Measurements from ENCODE around the gene MAP3K13.
"Not testable (repeated sequence)": the region's sequence is repeated elsewhere in the genome, so short reads cannot be mapped to it uniquely, and the experiment has no call there.

Gene MAP3K13

DNA sequence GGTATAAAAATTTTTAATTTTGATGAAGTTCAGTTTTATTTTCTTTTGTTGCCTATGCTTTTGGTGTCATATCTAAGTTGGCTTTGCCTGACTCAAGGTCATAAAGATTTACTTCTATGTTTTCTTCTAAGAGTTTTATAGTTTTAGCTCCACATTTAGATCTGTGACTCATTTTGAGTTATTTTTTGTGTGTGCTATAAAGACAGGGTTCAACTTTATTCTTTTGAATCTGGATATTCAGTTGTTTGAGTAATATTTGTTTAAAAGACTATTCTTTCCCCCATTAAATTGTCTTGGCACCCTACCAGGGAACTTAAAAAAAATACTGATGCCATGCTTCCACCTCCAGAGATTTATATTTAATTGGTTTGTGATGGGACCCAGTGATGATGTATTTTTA is 4.0 kb downstream of the MAP3K13 start:
- TF ChIP-seq, protein P1, sequence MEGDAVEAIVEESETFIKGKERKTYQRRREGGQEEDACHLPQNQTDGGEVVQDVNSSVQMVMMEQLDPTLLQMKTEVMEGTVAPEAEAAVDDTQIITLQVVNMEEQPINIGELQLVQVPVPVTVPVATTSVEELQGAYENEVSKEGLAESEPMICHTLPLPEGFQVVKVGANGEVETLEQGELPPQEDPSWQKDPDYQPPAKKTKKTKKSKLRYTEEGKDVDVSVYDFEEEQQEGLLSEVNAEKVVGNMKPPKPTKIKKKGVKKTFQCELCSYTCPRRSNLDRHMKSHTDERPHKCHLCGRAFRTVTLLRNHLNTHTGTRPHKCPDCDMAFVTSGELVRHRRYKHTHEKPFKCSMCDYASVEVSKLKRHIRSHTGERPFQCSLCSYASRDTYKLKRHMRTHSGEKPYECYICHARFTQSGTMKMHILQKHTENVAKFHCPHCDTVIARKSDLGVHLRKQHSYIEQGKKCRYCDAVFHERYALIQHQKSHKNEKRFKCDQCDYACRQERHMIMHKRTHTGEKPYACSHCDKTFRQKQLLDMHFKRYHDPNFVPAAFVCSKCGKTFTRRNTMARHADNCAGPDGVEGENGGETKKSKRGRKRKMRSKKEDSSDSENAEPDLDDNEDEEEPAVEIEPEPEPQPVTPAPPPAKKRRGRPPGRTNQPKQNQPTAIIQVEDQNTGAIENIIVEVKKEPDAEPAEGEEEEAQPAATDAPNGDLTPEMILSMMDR (IDR thresholded peaks at IDR 0.05; ENCODE audit: low read depth, low read length) = no peak
- no peak overlapping the region for H3K4me3 ChIP-seq (replicated peaks in 1 of 2; ENCODE audit: low read depth in 2 of 2, low read length in 2 of 2)
- no peak for DNase-seq (ENCODE audit: low read depth in 2 of 2)

DNA sequence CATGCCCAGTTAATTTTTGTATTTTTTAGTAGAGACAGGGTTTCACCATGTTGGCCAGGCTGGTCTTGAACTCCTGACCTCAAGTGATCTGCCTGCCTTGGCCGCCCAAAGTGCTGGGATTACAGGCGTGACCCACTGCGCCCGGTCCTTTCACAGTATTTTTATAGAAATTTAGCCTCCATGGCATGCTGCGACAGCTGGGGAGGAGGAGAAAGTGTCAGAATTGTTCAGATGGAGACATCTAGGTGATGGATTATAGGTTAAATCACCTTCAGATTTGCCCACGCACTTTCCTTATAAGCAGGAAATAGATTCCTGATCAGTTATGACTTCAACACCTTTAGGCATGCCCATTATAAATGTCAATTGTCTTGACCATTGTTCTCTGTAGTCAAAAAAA is 7.4 kb downstream of the MAP3K13 start:
- DNase-seq (ENCODE audit: low read depth in 2 of 2); H3K4me3 ChIP-seq (replicated peaks in 1 of 2; ENCODE audit: low read depth in 2 of 2, low read length in 2 of 2): not testable (repeated sequence)

DNA sequence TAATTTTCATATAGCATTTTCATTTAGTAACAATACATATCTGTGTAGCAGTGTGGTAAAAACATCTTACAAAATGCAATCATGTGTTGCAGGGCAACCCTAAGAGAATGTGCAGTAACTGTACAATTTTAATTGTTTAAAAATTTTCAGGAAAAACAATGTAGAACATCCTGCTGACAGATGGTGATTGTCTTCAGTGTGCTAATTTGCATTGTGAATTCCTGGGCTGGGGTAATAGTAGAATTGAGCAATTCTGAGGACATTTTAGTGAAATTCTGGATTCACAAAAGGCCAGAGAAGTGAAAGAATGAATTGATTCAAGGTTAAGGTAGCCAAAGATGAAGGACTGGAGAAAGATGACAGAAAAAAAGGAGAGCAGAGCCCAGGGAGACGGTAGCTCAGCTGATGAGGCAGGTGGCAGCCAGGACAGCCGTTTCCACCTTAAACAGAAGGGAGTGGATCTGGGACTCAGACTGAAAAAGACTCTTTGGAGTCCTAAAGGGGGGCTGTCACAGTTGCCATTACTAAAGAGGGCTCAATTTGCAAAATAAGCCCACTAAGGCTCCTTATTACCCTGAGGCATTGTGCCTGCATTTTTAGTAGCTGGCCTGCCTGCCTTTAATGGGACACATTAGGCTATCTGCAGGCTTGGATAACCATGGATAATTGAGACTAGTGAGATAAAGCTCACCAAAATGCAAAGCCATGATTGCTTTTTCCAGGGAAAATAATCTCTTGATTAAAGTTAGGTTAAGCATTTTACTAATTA is 8.6 kb downstream of the MAP3K13 start:
- TF ChIP-seq, protein P1 (IDR thresholded peaks at IDR 0.05; ENCODE audit: low read depth, low read length) = no peak
- DNase-seq (ENCODE audit: low read depth in 2 of 2) = peak in 1 of 2 donors; percentile 19
- no peak overlapping the region for H3K4me3 ChIP-seq (replicated peaks in 1 of 2; ENCODE audit: low read depth in 2 of 2, low read length in 2 of 2)

DNA sequence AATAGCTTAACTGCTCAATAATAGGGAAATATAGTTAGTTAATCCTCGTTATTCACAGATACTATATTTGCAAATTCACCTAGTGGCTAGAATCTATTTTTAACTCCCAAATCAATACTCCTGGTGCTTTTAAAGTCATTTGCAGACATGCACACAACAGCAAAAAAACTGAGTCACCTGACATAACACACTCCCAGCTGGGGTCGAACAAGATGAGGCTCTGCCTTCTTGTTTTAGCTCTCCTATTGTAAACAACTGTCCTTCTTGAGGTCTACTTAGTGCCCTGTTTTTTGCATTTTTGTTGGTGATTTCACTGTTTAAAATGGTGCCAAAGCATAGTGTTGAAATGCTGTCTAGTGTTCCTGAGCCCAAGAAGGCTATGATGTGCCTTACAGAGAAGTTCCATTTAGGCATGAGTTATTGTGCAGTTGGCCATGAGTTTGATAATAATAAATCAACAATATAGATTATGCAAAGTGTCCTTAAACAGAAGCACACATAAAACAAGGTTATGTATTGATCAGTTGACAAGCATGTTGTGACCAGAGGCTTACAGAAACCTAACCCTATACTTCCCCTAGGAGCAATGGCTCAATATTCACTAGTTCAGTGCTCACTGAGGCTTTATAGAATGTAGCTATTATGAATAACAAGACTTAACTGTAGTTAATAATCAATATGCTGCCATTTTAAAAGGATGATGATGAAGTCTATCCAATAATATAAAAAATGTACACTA is 18.6 kb downstream of the MAP3K13 start:
- no peak overlapping the region for H3K4me3 ChIP-seq (replicated peaks in 1 of 2; ENCODE audit: low read depth in 2 of 2, low read length in 2 of 2)
- no peak for DNase-seq (ENCODE audit: low read depth in 2 of 2)

DNA sequence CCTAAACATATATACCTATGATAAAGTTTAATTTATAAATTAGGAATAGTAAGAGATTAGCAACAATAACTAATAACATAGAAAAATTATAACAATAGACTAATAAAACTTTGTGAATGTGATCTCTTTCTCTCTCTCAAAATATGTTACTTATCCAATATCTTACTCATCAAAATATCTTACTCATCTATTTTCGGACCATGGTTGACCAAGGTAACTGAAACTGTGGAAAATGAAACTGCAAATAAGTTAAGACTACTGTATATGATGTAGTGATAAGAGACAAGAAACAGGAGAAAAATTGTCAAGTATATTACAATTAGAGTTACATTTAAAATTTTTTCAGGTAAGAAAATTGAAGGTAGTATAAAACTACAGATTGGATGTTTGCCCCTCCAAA is 19.2 kb downstream of the MAP3K13 start:
- no peak for DNase-seq (ENCODE audit: low read depth in 2 of 2)
- TF ChIP-seq, protein P1 (IDR thresholded peaks at IDR 0.05; ENCODE audit: low read depth, low read length) = no peak
- H3K4me3 ChIP-seq (replicated peaks in 1 of 2; ENCODE audit: low read depth in 2 of 2, low read length in 2 of 2) = no peak overlapping the region

More for the DNA sequence above, 18.6 kb downstream of the MAP3K13 start:
- TF ChIP-seq, protein P1 (IDR thresholded peaks at IDR 0.05; ENCODE audit: low read depth, low read length) = no peak

DNA sequence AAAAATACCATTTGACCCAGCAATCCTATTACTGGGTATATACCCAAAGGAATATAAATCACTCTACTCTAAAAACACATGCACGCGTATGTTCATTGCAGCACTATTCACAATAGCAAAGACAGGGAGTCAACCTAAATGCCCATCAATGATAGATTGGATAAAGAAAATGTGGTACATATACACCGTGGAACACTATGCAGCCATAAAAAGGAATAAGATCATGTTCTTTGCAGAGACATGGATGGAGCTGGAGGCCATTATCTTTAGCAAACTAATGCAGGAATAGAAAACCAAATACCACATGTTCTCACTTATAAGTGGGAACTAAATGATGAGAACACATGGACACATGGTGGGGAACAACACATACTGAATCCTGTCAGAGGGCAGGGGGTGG is 23.6 kb downstream of the MAP3K13 start:
- DNase-seq (ENCODE audit: low read depth in 2 of 2); H3K4me3 ChIP-seq (replicated peaks in 1 of 2; ENCODE audit: low read depth in 2 of 2, low read length in 2 of 2): not testable (repeated sequence)

DNA sequence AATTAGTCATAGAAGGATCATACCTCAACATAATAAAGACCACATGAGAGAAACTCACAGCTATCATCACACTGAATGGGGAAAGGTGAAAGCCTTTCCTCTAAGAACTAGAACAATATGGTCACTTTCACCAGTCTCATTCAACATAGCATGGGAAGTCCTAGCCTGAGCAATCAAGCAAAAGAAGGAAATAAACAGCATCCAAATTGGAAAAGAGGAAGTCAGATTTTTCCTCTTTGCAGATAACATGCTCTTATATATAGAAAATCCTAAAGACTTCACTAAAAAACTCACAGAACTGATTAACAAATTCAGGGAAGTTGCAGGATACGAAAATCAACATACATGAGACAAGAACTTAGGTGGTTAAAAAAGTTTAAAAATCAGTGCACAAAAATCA is 24.7 kb downstream of the MAP3K13 start:
- TF ChIP-seq, protein P1 (IDR thresholded peaks at IDR 0.05; ENCODE audit: low read depth, low read length) = no peak
- no peak for DNase-seq (ENCODE audit: low read depth in 2 of 2)
- H3K4me3 ChIP-seq (replicated peaks in 1 of 2; ENCODE audit: low read depth in 2 of 2, low read length in 2 of 2) = no peak overlapping the region
